K562 (cell line): ENCODE results near the gene GAK. TPM values are rescaled to one million over a fixed set of nuclear protein-coding genes. Genes with fewer than 3 reads are reported as not detected.
A peak's percentile ranks its signal among the peaks of the same experiment; 100 is the strongest.

Source experiments
- ATAC-seq: fragments of 200-7000 bp; cut with Tn5 transposase; 3 replicates; pipeline ENCODE4 v1.9.1; 2020; ENCODE audit warnings: moderate library complexity
- BruUV-seq: library from RNA; stranded (reverse); fragments of 400-500 nt; replicated peaks from 2 replicates; lab custom pipeline; 2021; lab: Mats Ljungman, UMichigan
- CTCF ChIA-PET: fragments of 300-600 bp; formaldehyde crosslinking; extraction: SDS; loops from one replicate; lab custom pipeline; 2021; ENCODE audit warnings: low intra/inter-chr PET ratio; lab: Yijun Ruan, JAX
- POLR2A ChIA-PET: fragments of 300-600, 350-650 bp; sonication (Branson Sonifier 250); formaldehyde crosslinking; extraction: SDS; loops from one replicate; lab custom pipeline; 2021; ENCODE audit warnings: antibody characterized with exemption, inconsistent platforms; lab: Yijun Ruan, JAX
- DNase-seq, 4 experiments: peaks; one replicate each; pipeline versions ENCODE4 v3.0.0 to v3.0.0-alpha.2; 2011 to 2018; ENCODE audit warnings: low spot score in 3 of 4, mixed read lengths in 3 of 4; ENCODE audit errors: extremely low read depth in 1 of 4
- FAIRE-seq: peaks from 2 replicates; lab custom pipeline; 2011; peaks lifted over from hg19 to GRCh38; lab: Jason Lieb, UNC
- H2AFZ ChIP-seq: 2 replicates; pipeline ENCODE4 v1.6.0; 2011; ENCODE audit warnings: low read depth, low read length, control low read depth, inconsistent platforms
- H3K27ac ChIP-seq: fragments of 200-600 bp; 3 replicates; pipeline ENCODE4 v1.8.0; 2011; ENCODE audit warnings: low read depth, mild to moderate bottlenecking, control low read depth, inconsistent platforms, low read length, moderate library complexity, mixed read lengths; ENCODE audit errors: extremely low read depth
- H3K27me3 ChIP-seq, 2 experiments: fragments of 300-600 bp in 1 of 2; 2 replicates in 1 of 2; 3 replicates in 1 of 2; pipeline versions ENCODE4 v1.6.0 to v1.8.0; 2011; ENCODE audit warnings: inconsistent platforms in 2 of 2, low read length in 2 of 2, mild to moderate bottlenecking in 1 of 2, mixed read lengths in 1 of 2, moderate library complexity in 1 of 2; ENCODE audit not compliant: control insufficient read depth in 2 of 2, insufficient read depth in 2 of 2
- H3K36me3 ChIP-seq: fragments of 300-600 bp; 3 replicates; pipeline ENCODE4 v1.8.0; 2011; ENCODE audit warnings: mild to moderate bottlenecking, low read length, inconsistent platforms; ENCODE audit not compliant: control insufficient read depth, insufficient read depth
- H3K4me1 ChIP-seq, 2 experiments: fragments of 200-600 bp in 1 of 2; replicated peaks in 1 of 2; 2 replicates in 1 of 2; 3 replicates in 1 of 2; pipeline versions ENCODE4 v1.5.1 to v1.8.0; 2011; ENCODE audit warnings: inconsistent platforms in 2 of 2, low read length in 2 of 2, mild to moderate bottlenecking in 1 of 2, mixed read lengths in 1 of 2, moderate library complexity in 1 of 2; ENCODE audit not compliant: control insufficient read depth in 2 of 2, insufficient read depth in 2 of 2
- H3K4me2 ChIP-seq: 2 replicates; pipeline ENCODE4 v1.6.1; 2011; ENCODE audit warnings: low read length, control low read depth, inconsistent platforms, mixed read lengths; ENCODE audit not compliant: insufficient read depth
- H3K4me3 ChIP-seq: fragments of 200-600 bp; sonication (generic), shearing (Covaris generic); 2 replicates; pipeline ENCODE4 v1.5.1; 2016; ENCODE audit warnings: control low read depth, inconsistent platforms
- H3K79me2 ChIP-seq: fragments of 200-600 bp; 3 replicates; pipeline ENCODE4 v1.8.0; 2011; ENCODE audit warnings: low read length, inconsistent platforms; ENCODE audit not compliant: control insufficient read depth, insufficient read depth
- H3K9ac ChIP-seq, 2 experiments: 2 replicates each; pipeline versions ENCODE4 v1.6.0 to v1.6.1; 2011; ENCODE audit warnings: low read depth in 2 of 2, low read length in 2 of 2, control low read depth in 1 of 2, inconsistent platforms in 1 of 2, mild to moderate bottlenecking in 1 of 2, mixed read lengths in 1 of 2; ENCODE audit not compliant: insufficient read depth in 1 of 2
- H3K9me1 ChIP-seq: one replicate; pipeline ENCODE4 v1.6.0; 2011; ENCODE audit warnings: inconsistent platforms, mild to moderate bottlenecking, low read length, moderate library complexity; ENCODE audit not compliant: control insufficient read depth, insufficient read depth
- H3K9me3 ChIP-seq: replicated peaks from 2 replicates; pipeline ENCODE4 v1.5.1; 2011; ENCODE audit warnings: low read depth, low read length, inconsistent platforms; ENCODE audit not compliant: control insufficient read depth, insufficient read depth
- H4K20me1 ChIP-seq: replicated peaks from 2 replicates; pipeline ENCODE4 v1.6.1; 2011; ENCODE audit warnings: low read length, inconsistent platforms, mixed read lengths; ENCODE audit not compliant: control insufficient read depth, insufficient read depth
- CBX3 ChIP-seq, 2 experiments: IDR thresholded peaks; 1 replicate in 1 of 2; 2 replicates in 1 of 2; pipeline ENCODE4 v1.6.1; 2012; ENCODE audit warnings: inconsistent platforms in 2 of 2, low read length in 2 of 2, borderline replicate concordance in 1 of 2, control low read depth in 1 of 2
- CBX5 ChIP-seq: IDR thresholded peaks from 2 replicates; pipeline ENCODE4 v1.6.1; 2014; ENCODE audit warnings: low read depth, borderline replicate concordance
- EZH2 ChIP-seq: IDR thresholded peaks from 2 replicates; pipeline ENCODE4 v1.6.1; 2012; ENCODE audit warnings: low read depth, mild to moderate bottlenecking, inconsistent platforms, low read length, borderline replicate concordance
- POLR2G ChIP-seq: fragments of 200-400 bp; formaldehyde crosslinking; IDR thresholded peaks from 2 replicates; pipeline ENCODE4 v1.6.1; 2017; ENCODE audit warnings: low read depth, mild to moderate bottlenecking, antibody characterized with exemption, low read length, moderate library complexity
- SREBF1 ChIP-seq: fragments of 150-350 bp; IDR thresholded peaks from 2 replicates; pipeline ENCODE4 v1.6.1; 2014; ENCODE audit warnings: antibody characterized with exemption, low read depth, low read length, borderline replicate concordance
- TAF9B ChIP-seq: fragments of 450-650 bp; IDR thresholded peaks from 2 replicates; pipeline ENCODE4 v1.6.1; 2018; ENCODE audit warnings: mild to moderate bottlenecking; ENCODE audit not compliant: partially characterized antibody
- TFAM ChIP-seq: fragments of 250-450 bp; sonication (Bioruptor Pico); conservative IDR thresholded peaks from 2 replicates; pipeline ENCODE4 v1.5.0; 2021; ENCODE audit warnings: mild to moderate bottlenecking, moderate library complexity
- ZNF212 ChIP-seq: fragments of 450-650 bp; formaldehyde crosslinking; IDR thresholded peaks from 2 replicates; pipeline ENCODE4 v1.4.0; 2020; ENCODE audit warnings: mild to moderate bottlenecking
- WGBS: fragments of 100-300 bp; shearing (Covaris generic); methylation state at CpG from one replicate; pipeline ENCODE4 v1.1.6; 2016; ENCODE audit warnings: low coverage, mixed read lengths; ENCODE audit not compliant: insufficient coverage; ENCODE audit errors: missing lambda C conversion rate; 5-methylcytosine and 5-hydroxymethylcytosine counted together
- in situ Hi-C: fragments of 300-500 bp; cut with MboI; formaldehyde crosslinking; loops from 4 replicates; pipeline ENCODE4 v1.15.0; 2018; ENCODE audit warnings: inconsistent platforms, mixed read lengths
- intact Hi-C: fragments of 100-400 bp; cut with micrococcal nuclease; formaldehyde crosslinking; loops from 2 replicates; pipeline ENCODE4 v1.14.2; 2022
- polyA plus RNA-seq, 8 experiments: library from polyadenylated mRNA; depleted of rRNA in 4 of 8; stranded (reverse) in 5 of 8; unstranded in 3 of 8; fragments of >200 nt; fragmentation: Nextera tagmentation in 2 of 8; fragmentation: Illumina TruSeq in 1 of 8; extraction: Ambion mirVana in 2 of 8; extraction: Trizol in 1 of 8; gene quantifications; 2 replicates each; pipeline versions ENCODE4 v1.2.1 to v1.2.3, GENCODE V29; 2011 to 2014; ENCODE audit warnings: inconsistent platforms in 1 of 8, missing spikeins in 1 of 8
- total RNA-seq, 7 experiments: library from RNA; depleted of rRNA in 6 of 7; stranded (reverse); fragments of >200 nt in 6 of 7; fragmentation: Illumina TruSeq in 2 of 7; extraction: Trizol in 2 of 7; gene quantifications; 2 replicates each; pipeline versions ENCODE4 v1.2.1 to v1.2.3, GENCODE V29; 2011 to 2021; ENCODE audit warnings: low replicate concordance in 1 of 7
- TF ChIP-seq, protein P1 (sequence below), 2 experiments: fragments of 450-650 bp; IDR thresholded peaks; 2 replicates each; pipeline ENCODE4 v1.6.1; 2018; ENCODE audit warnings: mild to moderate bottlenecking in 2 of 2, low read depth in 1 of 2; ENCODE audit not compliant: partially characterized antibody in 2 of 2

Gene GAK
- total and polyA plus RNA-seq, 9 of the 15 experiments (the other 6 are each of a cell fraction or from before 2014, with no cell fraction given) = 1.3 to 102 (median 16.2) TPM

DNA sequence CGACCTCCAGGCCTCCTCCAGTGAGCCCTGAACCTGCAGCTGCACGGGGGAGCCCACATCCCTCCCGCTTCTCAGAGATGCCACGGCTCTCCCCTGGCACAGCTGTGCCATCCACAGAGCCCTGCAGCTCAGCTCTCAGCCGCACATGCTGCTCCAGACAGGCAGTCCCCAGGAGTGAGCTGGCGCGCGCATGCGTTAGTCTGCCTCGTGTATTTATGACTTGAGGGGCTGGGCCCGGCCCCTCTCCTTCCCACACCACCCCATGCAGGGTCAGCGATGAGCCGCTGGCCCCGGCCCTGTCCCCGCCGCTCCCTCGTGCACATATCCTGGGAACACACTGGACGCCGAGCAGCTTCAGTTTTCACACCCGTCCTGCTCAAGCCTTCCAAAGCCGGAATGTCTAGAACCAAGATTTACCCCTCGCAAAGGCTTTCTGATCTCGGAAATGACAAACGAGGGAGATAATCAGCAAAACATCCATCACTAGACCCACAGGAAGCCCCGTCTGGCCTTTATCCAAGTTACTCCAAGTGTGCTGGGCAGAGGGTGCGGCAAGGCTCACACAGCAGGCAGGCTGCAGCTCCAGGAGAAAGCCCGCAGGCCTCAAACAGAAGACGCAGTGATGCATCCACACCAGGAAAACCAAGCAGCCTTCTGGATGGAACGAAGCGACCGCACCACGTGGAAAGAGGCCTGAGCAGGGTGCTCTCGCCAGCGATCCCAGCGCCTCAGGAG, 24.3 kb downstream of the GAK start:
- no peaks in the 10 kb centered on the region for H4K20me1 ChIP-seq
- H3K27ac ChIP-seq = no peak overlapping the region
- no peak overlapping the region for H3K4me3 ChIP-seq
- CTCF ChIA-PET = no interaction called here
- peaks cover 69% of the 10 kb centered on the region; the same call in 2 of the 3 replicates for H3K36me3 ChIP-seq
- H3K4me2 ChIP-seq = no peak overlapping the region
- ATAC-seq = no peak
- no peak for TF ChIP-seq EZH2
- peak; percentile 34; the same call in 1 of the 2 replicates for TF ChIP-seq POLR2G
- TF ChIP-seq, all 486 proteins: peak for 1
- DNase-seq (no peak), FAIRE-seq (no peak)
- Histone ChIP-seq H3K9ac (no peak overlapping the region), H3K27me3 (no peaks in the 10 kb centered on the region), H2AFZ (no peak overlapping the region), H3K4me1 (peaks cover 0 to 22% of the 10 kb centered on the region in 2 experiments; a peak in 1 of 5 replicates), H3K9me1 (no peaks in the 10 kb centered on the region), H3K9me3 (peaks cover 5% of the 10 kb centered on the region; the same call in 1 of the 2 replicates), H3K79me2 (peaks cover 3% of the 10 kb centered on the region; the same call in 2 of the 3 replicates)
- WGBS = 85% methylated on average over 16 of the region's 35 CpGs
- POLR2A ChIA-PET = interaction anchor here (0.6 to 1.0 kb wide), 3 partner anchors 24 to 79 kb away, joined by 3 to 5 read pairs (median 3); partner anchors contain the start of genes GAK and TMEM175
- intact Hi-C loops = no loop called here
- BruUV-seq = no TSS peak
- in situ Hi-C loops = no loop called here

DNA sequence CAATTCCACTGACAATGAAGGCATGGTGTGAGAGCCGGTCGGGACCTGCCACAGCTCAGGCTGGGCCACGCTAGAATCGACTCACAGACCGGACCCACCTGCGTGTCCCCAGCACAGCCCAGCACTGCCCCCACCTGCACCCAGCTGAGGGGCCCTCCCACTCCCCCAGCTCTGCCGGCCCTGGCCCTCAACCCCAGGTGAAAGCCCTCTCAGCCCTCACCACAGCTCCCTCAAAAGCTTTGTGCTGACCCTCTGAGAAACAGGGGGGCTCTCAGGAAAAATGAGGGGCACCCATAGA, 25.1 kb downstream of the GAK start:
- ATAC-seq = no peak

More for the DNA sequence above, 25.1 kb downstream of the GAK start:
- DNase-seq (no peak), FAIRE-seq (no peak)
- H3K4me1 ChIP-seq = peaks cover 0 to 25% of the 10 kb centered on the region in 2 experiments; a peak in 1 of 5 replicates
- H3K27me3 ChIP-seq = no peaks in the 10 kb centered on the region
- H4K20me1 ChIP-seq = no peaks in the 10 kb centered on the region
- no peak overlapping the region for H3K4me2 ChIP-seq
- no peak overlapping the region for H2AFZ ChIP-seq
- no peak overlapping the region for H3K9ac ChIP-seq
- intact Hi-C loops = no loop called here
- H3K79me2 ChIP-seq = peaks cover 3% of the 10 kb centered on the region; the same call in 2 of the 3 replicates
- H3K27ac ChIP-seq = no peak overlapping the region
- in situ Hi-C loops = no loop called here
- no TSS peak for BruUV-seq
- no peaks in the 10 kb centered on the region for H3K9me1 ChIP-seq
- ChIA-PET POLR2A (interaction anchor here (0.6 kb wide), 2 partner anchors 58 to 80 kb away, joined by 3 to 5 read pairs; no protein-coding TSS in a partner anchor), CTCF (no interaction called here)
- no peak overlapping the region for H3K4me3 ChIP-seq
- no peak for TF ChIP-seq CBX3 (IDR thresholded peaks at IDR 0.05; ENCODE audit: borderline replicate concordance in 1 of 2, low read length in 2 of 2)
- TF ChIP-seq TFAM = no peak
- TF ChIP-seq TAF9B = no peak
- TF ChIP-seq ZNF212 (CRISPR knock-in tag) = no peak
- TF ChIP-seq SREBF1 = no peak
- TF ChIP-seq, protein P1, sequence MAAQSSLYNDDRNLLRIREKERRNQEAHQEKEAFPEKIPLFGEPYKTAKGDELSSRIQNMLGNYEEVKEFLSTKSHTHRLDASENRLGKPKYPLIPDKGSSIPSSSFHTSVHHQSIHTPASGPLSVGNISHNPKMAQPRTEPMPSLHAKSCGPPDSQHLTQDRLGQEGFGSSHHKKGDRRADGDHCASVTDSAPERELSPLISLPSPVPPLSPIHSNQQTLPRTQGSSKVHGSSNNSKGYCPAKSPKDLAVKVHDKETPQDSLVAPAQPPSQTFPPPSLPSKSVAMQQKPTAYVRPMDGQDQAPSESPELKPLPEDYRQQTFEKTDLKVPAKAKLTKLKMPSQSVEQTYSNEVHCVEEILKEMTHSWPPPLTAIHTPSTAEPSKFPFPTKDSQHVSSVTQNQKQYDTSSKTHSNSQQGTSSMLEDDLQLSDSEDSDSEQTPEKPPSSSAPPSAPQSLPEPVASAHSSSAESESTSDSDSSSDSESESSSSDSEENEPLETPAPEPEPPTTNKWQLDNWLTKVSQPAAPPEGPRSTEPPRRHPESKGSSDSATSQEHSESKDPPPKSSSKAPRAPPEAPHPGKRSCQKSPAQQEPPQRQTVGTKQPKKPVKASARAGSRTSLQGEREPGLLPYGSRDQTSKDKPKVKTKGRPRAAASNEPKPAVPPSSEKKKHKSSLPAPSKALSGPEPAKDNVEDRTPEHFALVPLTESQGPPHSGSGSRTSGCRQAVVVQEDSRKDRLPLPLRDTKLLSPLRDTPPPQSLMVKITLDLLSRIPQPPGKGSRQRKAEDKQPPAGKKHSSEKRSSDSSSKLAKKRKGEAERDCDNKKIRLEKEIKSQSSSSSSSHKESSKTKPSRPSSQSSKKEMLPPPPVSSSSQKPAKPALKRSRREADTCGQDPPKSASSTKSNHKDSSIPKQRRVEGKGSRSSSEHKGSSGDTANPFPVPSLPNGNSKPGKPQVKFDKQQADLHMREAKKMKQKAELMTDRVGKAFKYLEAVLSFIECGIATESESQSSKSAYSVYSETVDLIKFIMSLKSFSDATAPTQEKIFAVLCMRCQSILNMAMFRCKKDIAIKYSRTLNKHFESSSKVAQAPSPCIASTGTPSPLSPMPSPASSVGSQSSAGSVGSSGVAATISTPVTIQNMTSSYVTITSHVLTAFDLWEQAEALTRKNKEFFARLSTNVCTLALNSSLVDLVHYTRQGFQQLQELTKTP (IDR thresholded peaks at IDR 0.05; ENCODE audit: low read depth in 1 of 2, partially characterized antibody in 2 of 2) = no peak
- no peak for TF ChIP-seq CBX5
- H3K9me3 ChIP-seq = peaks cover 5% of the 10 kb centered on the region; the same call in 1 of the 2 replicates
- peaks cover 66% of the 10 kb centered on the region; the same call in 2 of the 3 replicates for H3K36me3 ChIP-seq
- 92% methylated on average over 2 of the region's 7 CpGs for WGBS
